Measurements from ENCODE around the gene PCDHB9.
"Not testable (repeated sequence)": the region's sequence is repeated elsewhere in the genome, so short reads cannot be mapped to it uniquely, and the experiment has no call there.

PCDHB9 gene

GRCh38 chr5:141194332-141194731, 7.4 kb downstream of the PCDHB9 start:
- H3K4me3 ChIP-seq (ENCODE audit: low read length); H3K9ac ChIP-seq (ENCODE audit: low read depth, low read length): not testable (repeated sequence)
- H3K9me3 ChIP-seq (ENCODE audit: insufficient read depth, low read depth, low read length), result peaks cover 28% of the 10 kb centered on the region

GRCh38 chr5:141196363-141196762, 9.4 kb downstream of the PCDHB9 start:
- Histone ChIP-seq H3K27me3 (ENCODE audit: insufficient read depth, low read length) (no peaks in the 10 kb centered on the region), H3K27ac (ENCODE audit: low read length) (no peak overlapping the region), H3K4me1 (ENCODE audit: insufficient read depth, low read length) (no peaks in the 10 kb centered on the region), H3K9me3 (ENCODE audit: insufficient read depth, low read depth, low read length) (peaks cover 35% of the 10 kb centered on the region), H3K9ac (ENCODE audit: low read depth, low read length) (no peak overlapping the region), H3K4me3 (ENCODE audit: low read length) (no peak overlapping the region), H3K36me3 (ENCODE audit: insufficient read depth, low read depth, low read length) (no peaks in the 10 kb centered on the region)

More at GRCh38 chr5:141194332-141194731, 7.4 kb downstream of the PCDHB9 start:
- not testable (repeated sequence) for H3K4me1 ChIP-seq (ENCODE audit: insufficient read depth, low read length); H3K27me3 ChIP-seq (ENCODE audit: insufficient read depth, low read length); H3K27ac ChIP-seq (ENCODE audit: low read length); H3K36me3 ChIP-seq (ENCODE audit: insufficient read depth, low read depth, low read length)

GRCh38 chr5:141199359-141200235, 12.6 kb downstream of the PCDHB9 start, which contains the start of gene PCDHB11:
TSS of gene PCDHB11 (plus strand) at chr5:141199627. CDS start at chr5:141199775, 148 bp downstream.
- Histone ChIP-seq H3K9me3 (ENCODE audit: insufficient read depth, low read depth, low read length) (peaks cover 35% of the 10 kb centered on the region), H3K9ac (ENCODE audit: low read depth, low read length) (no peak within 1 kb of the TSS), H3K27me3 (ENCODE audit: insufficient read depth, low read length) (no peaks in the 10 kb centered on the region), H3K36me3 (ENCODE audit: insufficient read depth, low read depth, low read length) (no peaks in the 10 kb centered on the region), H3K27ac (ENCODE audit: low read length) (no peak within 1 kb of the TSS), H3K4me1 (ENCODE audit: insufficient read depth, low read length) (no peaks in the 10 kb centered on the region), H3K4me3 (ENCODE audit: low read length) (no peak within 1 kb of the TSS)

- not testable (repeated sequence) for H3K4me1 ChIP-seq (ENCODE audit: insufficient read depth, low read length); H3K9ac ChIP-seq (ENCODE audit: low read depth, low read length); H3K27ac ChIP-seq (ENCODE audit: low read length); H3K27me3 ChIP-seq (ENCODE audit: insufficient read depth, low read length); H3K36me3 ChIP-seq (ENCODE audit: insufficient read depth, low read depth, low read length); H3K4me3 ChIP-seq (ENCODE audit: low read length)
- H3K9me3 ChIP-seq (ENCODE audit: insufficient read depth, low read depth, low read length), result peaks cover 36% of the 10 kb centered on the region
Observed at GRCh38 chr5:141201126-141201525, 14.2 kb downstream of the PCDHB9 start.

- not testable (repeated sequence) for H3K9ac ChIP-seq (ENCODE audit: low read depth, low read length); H3K27ac ChIP-seq (ENCODE audit: low read length); H3K36me3 ChIP-seq (ENCODE audit: insufficient read depth, low read depth, low read length); H3K27me3 ChIP-seq (ENCODE audit: insufficient read depth, low read length); H3K4me1 ChIP-seq (ENCODE audit: insufficient read depth, low read length); H3K4me3 ChIP-seq (ENCODE audit: low read length)
- peaks cover 31% of the 10 kb centered on the region for H3K9me3 ChIP-seq (ENCODE audit: insufficient read depth, low read depth, low read length)
Observed at GRCh38 chr5:141201646-141202045, 14.7 kb downstream of the PCDHB9 start.

- H3K4me3 ChIP-seq (ENCODE audit: low read length), result no peak within 1 kb of the TSS
- H3K9me3 ChIP-seq (ENCODE audit: insufficient read depth, low read depth, low read length), result peaks cover 30% of the 10 kb centered on the region; the same call in 1 of the 2 replicates
- no peaks in the 10 kb centered on the region for H3K27me3 ChIP-seq (ENCODE audit: insufficient read depth, low read length)
- H3K9ac ChIP-seq (ENCODE audit: low read depth, low read length), result no peak within 1 kb of the TSS
- no peaks in the 10 kb centered on the region for H3K4me1 ChIP-seq (ENCODE audit: insufficient read depth, low read length)
- no peak within 1 kb of the TSS for H3K27ac ChIP-seq (ENCODE audit: low read length)
- no peaks in the 10 kb centered on the region for H3K36me3 ChIP-seq (ENCODE audit: insufficient read depth, low read depth, low read length)
Observed at GRCh38 chr5:141208478-141208877, 21.5 kb downstream of the PCDHB9 start, which contains the start of gene PCDHB12. TSS of gene PCDHB12 (plus strand) at chr5:141208719. CDS start at chr5:141208908, 189 bp downstream.

- H3K36me3 ChIP-seq (ENCODE audit: insufficient read depth, low read depth, low read length); H3K4me3 ChIP-seq (ENCODE audit: low read length); H3K27ac ChIP-seq (ENCODE audit: low read length); H3K9ac ChIP-seq (ENCODE audit: low read depth, low read length); H3K4me1 ChIP-seq (ENCODE audit: insufficient read depth, low read length); H3K27me3 ChIP-seq (ENCODE audit: insufficient read depth, low read length): not testable (repeated sequence)
- peaks cover 30% of the 10 kb centered on the region; the same call in 1 of the 2 replicates for H3K9me3 ChIP-seq (ENCODE audit: insufficient read depth, low read depth, low read length)
Observed at GRCh38 chr5:141210281-141210680, 23.3 kb downstream of the PCDHB9 start.

- not testable (repeated sequence) for H3K4me3 ChIP-seq (ENCODE audit: low read length); H3K27me3 ChIP-seq (ENCODE audit: insufficient read depth, low read length); H3K9ac ChIP-seq (ENCODE audit: low read depth, low read length); H3K4me1 ChIP-seq (ENCODE audit: insufficient read depth, low read length); H3K36me3 ChIP-seq (ENCODE audit: insufficient read depth, low read depth, low read length); H3K27ac ChIP-seq (ENCODE audit: low read length)
- H3K9me3 ChIP-seq (ENCODE audit: insufficient read depth, low read depth, low read length), result peaks cover 30% of the 10 kb centered on the region; the same call in 1 of the 2 replicates
Observed at GRCh38 chr5:141210849-141211248, 23.9 kb downstream of the PCDHB9 start.

- not testable (repeated sequence) for H3K4me1 ChIP-seq (ENCODE audit: insufficient read depth, low read length); H3K4me3 ChIP-seq (ENCODE audit: low read length); H3K36me3 ChIP-seq (ENCODE audit: insufficient read depth, low read depth, low read length); H3K9ac ChIP-seq (ENCODE audit: low read depth, low read length); H3K27me3 ChIP-seq (ENCODE audit: insufficient read depth, low read length); H3K27ac ChIP-seq (ENCODE audit: low read length)
- peaks cover 27% of the 10 kb centered on the region; the same call in 1 of the 2 replicates for H3K9me3 ChIP-seq (ENCODE audit: insufficient read depth, low read depth, low read length)
Observed at GRCh38 chr5:141213656-141214339, 26.8 kb downstream of the PCDHB9 start, which contains the start of gene PCDHB13. TSS of gene PCDHB13 (plus strand) at chr5:141213919. CDS start at chr5:141214124, 205 bp downstream.

GRCh38 chr5:141214583-141214982, 27.6 kb downstream of the PCDHB9 start:
- H3K4me3 ChIP-seq (ENCODE audit: low read length); H3K27me3 ChIP-seq (ENCODE audit: insufficient read depth, low read length); H3K36me3 ChIP-seq (ENCODE audit: insufficient read depth, low read depth, low read length); H3K27ac ChIP-seq (ENCODE audit: low read length); H3K9ac ChIP-seq (ENCODE audit: low read depth, low read length); H3K4me1 ChIP-seq (ENCODE audit: insufficient read depth, low read length): not testable (repeated sequence)
- peaks cover 24% of the 10 kb centered on the region; the same call in 1 of the 2 replicates for H3K9me3 ChIP-seq (ENCODE audit: insufficient read depth, low read depth, low read length)

GRCh38 chr5:141215504-141215903, 28.5 kb downstream of the PCDHB9 start:
- H3K36me3 ChIP-seq (ENCODE audit: insufficient read depth, low read depth, low read length); H3K4me1 ChIP-seq (ENCODE audit: insufficient read depth, low read length): not testable (repeated sequence)

More at GRCh38 chr5:141215504-141215903, 28.5 kb downstream of the PCDHB9 start:
- H3K27me3 ChIP-seq (ENCODE audit: insufficient read depth, low read length); H3K9ac ChIP-seq (ENCODE audit: low read depth, low read length); H3K4me3 ChIP-seq (ENCODE audit: low read length); H3K27ac ChIP-seq (ENCODE audit: low read length): not testable (repeated sequence)
- peaks cover 18% of the 10 kb centered on the region; the same call in 1 of the 2 replicates for H3K9me3 ChIP-seq (ENCODE audit: insufficient read depth, low read depth, low read length)
